ENCODE measurements around the gene TOX2.
A peak's percentile ranks its signal among the peaks of the same experiment; 100 is the strongest.

TOX2 gene, protein sequence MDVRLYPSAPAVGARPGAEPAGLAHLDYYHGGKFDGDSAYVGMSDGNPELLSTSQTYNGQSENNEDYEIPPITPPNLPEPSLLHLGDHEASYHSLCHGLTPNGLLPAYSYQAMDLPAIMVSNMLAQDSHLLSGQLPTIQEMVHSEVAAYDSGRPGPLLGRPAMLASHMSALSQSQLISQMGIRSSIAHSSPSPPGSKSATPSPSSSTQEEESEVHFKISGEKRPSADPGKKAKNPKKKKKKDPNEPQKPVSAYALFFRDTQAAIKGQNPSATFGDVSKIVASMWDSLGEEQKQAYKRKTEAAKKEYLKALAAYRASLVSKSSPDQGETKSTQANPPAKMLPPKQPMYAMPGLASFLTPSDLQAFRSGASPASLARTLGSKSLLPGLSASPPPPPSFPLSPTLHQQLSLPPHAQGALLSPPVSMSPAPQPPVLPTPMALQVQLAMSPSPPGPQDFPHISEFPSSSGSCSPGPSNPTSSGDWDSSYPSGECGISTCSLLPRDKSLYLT

DNA sequence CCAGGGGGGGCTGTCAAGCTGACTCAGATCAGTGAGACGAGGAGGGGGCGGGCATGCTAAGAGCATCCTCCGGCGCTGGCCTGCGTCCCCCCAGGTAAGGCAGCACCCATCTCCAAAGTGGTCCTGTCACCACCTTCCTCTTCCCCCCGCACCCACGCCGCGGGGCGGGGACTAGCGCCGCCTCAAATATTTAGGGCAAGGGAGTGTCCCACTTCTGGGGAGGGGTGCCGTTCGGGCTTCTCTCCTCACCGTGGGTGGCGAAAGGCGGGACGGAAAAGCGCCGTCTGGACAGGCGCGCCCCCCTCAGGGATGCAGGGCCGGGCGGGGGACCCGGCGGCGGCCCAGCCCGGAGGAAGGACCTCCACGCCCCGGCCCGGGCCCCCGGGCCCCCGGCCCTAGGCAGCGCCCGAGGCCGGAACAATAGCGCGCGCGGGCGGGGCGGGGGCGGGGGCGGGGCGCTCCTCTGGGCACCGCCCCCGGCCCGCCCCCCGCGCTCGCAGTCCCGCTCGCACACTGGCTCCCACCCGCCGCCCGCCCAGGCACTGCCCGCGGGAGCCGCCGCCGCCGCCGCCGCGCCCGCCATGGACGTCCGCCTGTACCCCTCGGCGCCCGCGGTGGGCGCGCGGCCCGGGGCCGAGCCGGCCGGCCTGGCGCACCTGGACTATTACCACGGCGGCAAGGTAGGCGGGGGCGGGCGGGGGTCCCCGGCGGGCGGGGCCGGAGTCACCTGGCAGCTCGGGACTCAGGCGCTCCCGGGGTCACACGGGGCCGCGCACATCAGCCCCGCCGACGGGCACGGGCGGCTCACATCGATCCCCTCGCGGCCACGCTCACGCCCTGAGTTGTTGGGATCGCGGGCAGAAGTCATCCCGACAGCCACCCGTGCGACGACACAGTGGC is at the start of gene TOX2:
Gene TOX2, plus strand, starts transcription at position 542 of the 900 bp plus-strand sequence. Its CDS starts 40 bp downstream, at position 582.
- peak; percentile 79 for DNase-seq (ENCODE audit: low read depth)

DNA sequence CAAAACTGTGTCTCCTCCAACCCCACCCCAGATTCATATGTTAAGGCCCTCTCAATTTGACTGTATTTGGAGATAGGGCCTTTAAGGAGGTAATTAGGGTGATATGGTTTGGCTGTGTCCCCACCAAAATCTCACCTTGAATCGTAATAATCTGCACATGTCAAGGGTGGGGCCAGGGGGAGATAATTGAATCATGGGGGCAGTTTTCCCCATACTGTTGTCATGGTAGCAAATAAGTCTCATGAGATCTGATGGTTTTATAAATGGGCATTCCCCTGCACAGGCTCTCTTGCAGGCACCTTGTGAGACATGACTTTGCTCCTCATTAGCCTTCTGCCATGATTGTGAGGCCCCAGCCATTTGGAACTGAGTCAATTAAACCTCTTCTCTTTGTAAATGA is 46.6 kb upstream of the TOX2 start:
- DNase-seq (ENCODE audit: low read depth), result no peak

DNA sequence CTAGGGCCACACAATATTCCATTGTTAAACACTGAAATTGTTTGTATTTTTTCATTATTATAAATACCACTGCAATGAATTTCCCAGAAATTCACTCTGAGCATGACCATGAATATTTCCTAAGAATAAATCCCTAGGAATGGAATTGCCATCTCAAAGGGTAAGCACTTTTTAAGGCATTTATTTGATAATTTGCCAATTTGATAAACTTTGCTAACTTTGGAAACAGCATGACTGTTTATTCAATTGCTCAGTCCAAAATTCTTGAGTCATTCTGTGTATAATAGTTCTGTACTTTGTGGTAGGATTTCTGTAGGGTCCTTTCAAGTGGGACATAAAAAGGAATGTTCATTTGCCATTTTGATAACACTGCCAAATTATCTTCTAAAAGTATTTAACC is 44.2 kb upstream of the TOX2 start:
- DNase-seq (ENCODE audit: low read depth), result peak; percentile 47

DNA sequence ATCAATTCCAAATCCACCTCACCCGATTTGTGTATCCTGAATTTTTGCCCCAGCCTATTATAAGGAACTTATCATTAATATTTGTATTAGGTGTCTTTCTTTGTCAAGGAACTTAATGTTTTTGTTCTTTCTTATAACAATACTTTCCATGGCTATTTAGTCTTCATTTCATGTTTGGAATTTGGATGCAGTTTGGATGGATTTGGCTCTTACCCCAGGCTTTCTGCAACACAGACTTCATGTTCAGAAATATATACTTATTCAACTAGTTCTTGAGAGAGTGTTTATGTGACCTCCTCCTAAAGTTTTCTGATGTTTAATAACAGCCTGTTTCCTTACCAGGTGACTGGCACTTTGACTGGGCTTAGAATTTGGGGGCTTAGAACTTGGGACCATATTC is 35.9 kb upstream of the TOX2 start:
- no peak for DNase-seq (ENCODE audit: low read depth)

DNA sequence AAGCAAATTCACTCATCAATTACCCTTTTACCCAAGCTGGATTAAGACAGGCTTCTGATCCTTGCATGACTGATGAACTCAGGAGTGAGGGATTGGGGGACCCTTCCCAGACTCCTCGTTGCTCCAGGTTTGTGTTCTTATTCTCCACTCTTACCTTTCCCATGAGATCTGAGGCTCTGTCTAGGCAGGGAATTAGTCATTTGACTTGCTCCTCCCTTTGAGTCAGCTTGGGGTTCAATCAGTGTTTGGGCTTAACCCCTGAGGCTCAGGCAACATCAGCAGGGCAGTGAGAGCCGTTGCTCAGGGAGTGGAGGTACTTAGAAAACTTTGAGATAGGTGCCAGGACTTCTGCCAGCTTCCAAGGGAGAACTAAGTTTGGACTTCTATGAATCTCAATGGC is 20.7 kb upstream of the TOX2 start:
- peak; percentile 76 for DNase-seq (ENCODE audit: low read depth)

DNA sequence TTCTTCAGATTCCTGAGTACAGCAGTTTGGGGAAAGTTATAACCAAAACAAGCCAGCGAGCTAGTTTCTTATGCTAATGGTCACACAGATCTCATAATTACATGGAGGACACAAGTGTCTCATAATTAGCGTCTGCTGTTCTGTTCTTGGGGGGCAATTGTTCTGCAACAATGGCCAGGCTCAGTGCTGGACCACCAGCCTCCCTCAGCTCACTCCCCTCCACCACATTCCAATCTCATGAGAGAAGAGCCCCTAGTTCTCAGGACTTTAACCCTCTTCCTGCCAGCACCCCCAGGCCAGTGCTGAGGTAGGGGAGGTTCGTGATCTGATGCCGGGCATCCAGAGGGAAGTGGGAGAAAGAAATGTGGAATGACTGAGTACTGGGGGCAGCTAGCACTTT is 20.2 kb upstream of the TOX2 start:
- peak; percentile 47 for DNase-seq (ENCODE audit: low read depth)

DNA sequence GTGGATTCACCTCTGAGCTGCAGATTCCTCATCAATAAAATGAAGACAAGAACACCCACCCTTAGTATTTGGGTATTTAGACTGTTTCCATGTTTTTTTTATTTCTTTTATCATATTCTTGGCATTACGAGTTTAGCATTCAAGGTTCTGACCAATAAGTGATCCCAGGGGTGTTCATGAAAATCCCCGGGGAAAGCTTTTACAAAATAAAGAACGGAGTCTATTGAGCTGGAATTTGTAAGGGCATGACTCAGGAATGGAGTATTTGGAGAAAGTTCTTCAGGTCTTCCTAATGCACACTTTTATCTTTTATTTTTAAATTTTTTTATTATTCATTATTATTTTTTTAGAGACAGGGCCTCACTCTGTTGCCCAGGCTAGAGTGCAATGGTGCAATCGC is 19.4 kb upstream of the TOX2 start:
- peak; percentile 48 for DNase-seq (ENCODE audit: low read depth)

DNA sequence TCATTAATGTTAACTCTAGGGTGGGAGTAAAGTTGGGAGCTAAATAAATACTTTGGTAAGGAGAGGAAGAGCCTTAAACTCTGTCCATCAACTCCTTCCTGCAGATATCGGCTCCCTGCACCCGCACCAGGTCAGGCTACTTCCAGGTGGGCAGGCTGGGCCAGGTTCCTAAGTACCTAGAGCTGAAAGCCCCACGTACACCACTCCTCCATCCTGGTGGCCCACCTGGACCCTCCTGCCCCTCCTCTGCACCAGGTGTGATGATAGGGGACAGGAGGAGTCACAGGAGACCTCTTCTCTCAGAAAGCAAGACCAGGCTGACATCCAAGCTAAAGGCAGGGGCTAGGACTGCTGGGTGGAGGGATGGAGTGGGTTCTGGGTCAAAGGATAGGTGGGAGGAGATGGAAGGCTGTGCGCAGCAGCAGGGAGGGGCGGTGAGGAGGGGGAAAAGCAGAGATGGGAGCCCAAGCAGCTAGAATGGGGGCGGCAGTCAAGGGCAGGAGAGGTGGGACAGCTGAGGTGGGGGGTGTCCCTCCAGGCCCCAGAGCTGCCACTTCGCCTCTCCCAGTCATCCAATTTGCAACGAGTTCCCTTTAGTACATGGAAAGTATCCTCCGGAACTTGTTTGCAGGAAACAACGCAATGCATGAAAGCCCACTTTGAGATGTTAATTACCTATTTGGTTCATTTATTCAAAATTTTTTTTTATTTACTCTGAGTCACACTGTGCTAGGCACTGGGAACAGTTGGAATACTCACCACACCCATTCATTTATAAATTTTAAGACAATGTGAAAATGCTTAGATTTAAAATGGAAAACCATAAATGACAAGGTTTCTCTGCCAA is 15.2 kb upstream of the TOX2 start:
- DNase-seq (ENCODE audit: low read depth), result no peak

DNA sequence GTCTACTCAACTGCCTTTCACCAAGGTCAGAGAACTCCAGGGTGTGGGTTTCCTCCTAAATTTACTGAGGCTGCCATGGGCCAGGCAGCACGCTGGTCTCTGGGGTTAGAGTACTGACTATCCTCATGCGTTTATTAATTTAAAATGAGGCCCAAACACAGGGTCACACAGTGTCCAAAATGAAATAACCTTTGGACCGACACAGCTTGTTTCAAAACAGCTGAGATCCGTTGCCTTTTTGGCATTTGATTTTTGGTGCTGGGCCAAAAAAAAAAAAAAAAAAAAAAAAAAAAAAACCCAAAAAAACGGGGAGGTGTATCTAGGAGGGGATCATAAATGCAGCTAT is 14.6 kb upstream of the TOX2 start:
- no peak for DNase-seq (ENCODE audit: low read depth)

DNA sequence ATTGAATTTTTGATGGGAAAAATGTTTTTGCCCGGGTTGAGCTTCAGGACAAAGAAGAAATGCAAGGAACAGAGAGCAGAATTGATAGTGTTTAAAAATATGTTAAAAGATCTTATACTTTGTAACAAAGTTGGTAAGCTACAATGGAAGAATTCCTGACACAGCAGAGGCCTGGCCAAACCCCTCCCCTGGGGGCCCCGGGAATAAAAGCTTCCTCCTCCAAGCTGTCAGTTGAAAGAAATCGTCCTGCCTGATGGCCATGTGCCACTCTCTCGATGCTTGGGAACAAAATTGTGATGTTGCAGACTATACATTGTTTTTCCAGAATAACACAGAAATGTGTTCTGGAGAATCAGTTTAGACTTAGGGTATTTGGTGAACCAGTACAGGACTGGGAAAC is 14.2 kb upstream of the TOX2 start:
- no peak for DNase-seq (ENCODE audit: low read depth)

DNA sequence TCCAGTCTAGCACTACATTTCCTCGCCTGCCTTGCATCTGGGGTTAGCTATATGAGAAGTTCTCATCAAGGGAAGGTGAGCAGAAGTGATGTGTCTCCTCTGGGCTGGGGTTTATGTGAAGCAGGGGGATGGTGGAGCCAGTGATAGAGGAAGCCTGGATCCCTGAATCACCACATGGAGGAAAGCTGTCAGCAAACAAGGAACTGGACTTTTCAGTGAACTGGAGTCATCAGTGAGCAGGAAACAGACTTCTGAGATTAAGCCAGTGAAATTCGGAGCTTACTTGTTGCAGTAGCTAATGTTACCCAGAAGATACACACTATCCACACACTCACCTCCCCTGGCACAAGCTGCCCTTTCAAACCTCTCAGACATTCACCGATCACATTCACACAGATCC is 13.4 kb upstream of the TOX2 start:
- DNase-seq (ENCODE audit: low read depth), result peak; percentile 40

DNA sequence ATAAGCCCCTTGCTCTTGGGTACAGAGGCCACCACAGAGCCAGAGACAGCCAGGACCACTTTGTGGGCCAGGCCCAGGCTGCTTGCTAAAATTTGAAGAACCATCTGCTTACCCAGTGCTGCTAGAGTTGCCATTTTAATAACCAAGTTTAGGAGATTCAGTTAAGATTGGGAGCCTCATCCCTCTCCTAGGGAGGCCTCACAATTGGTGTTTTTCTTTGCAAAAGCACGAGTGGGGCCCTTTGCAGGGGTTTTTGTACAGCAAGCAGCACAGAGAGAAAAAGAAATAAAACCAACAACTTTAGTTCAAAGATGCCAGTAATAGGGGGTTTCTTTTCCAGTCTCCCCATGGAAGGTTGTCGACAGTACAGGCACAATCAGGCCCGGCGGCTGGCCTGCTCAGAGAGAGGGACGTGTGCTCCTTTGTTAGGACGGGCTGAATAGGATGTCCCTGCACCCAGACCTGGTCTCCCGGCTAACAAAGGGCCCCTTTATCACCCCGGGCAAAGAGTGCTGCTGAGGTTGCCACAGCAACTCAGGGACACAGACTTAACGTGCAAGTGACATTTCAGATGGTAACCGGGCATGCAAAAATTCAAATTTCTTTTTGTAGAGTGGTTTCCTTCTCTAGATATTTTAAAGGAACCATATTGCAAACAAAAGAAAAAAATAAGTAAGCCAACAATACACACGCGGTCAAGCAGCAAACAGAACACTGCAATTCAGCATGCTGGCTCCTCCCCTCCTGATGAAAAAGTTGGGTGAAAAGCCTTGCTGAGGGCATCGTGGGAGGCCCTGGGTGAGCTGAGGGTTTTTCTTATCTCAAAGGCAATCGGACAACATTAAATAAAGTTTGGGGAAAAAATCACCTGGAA is 10.5 kb upstream of the TOX2 start:
- no peak for DNase-seq (ENCODE audit: low read depth)

DNA sequence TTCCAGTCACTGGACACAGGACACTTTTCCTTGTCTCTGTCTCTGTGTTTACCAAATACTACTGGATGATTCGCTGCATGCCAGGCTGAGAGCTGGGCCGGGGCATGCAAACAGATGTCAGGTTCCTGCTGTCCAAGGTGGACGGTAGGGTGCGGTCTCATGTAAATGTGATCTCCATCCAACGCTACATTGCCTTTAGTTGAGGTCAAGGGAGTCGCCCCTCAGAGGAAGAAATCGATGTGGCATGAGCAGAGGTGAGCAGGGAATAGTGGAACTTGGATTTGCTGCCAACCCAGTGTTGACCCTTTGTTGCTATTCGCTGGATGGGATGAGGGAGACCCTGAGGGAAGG is 9.8 kb upstream of the TOX2 start:
- no peak for DNase-seq (ENCODE audit: low read depth)

DNA sequence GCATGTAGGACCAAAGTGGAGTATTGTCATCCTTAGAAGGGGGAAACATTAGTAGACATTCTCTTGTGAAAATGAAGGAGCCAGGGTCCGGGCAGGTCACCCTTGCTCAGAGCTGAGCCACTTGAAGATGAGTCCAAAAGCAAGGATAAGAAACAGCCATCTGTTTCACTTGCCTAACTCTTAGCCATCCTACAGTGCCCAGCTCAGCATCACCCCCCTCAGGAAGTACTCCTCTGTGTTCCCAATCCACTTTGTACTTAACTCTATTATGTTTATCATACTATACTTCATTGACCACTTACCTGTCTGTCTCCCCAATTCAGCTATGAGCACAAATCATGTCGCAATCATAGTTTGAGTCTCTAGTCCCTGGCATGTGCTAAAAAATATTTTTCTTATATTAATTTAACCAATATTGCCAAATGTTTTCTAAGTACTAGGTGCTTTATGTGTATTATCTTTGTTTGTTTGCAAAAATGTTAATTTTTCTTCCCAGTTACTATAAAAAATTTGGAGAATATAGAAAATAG is 8.1 kb upstream of the TOX2 start:
- no peak for DNase-seq (ENCODE audit: low read depth)

DNA sequence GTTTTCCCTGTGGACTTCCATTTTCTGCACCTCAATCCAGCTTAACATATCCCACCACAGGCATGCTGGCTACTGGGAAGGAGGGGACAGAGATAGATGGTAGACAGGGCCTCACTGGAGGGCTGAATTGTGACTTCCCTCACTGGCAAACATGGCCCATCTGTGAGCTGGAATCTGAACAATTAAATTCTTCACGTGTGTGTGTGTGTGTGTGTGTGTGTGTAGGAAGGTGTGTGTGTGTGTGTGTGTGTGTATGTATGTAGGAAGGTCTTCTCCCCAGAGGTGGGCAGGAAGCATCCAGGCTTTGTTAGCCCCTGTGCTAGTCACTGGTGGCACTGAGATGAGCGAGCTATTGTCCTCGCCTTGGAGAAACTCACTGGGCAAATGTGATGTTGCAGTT is 5.4 kb upstream of the TOX2 start:
- no peak for DNase-seq (ENCODE audit: low read depth)

DNA sequence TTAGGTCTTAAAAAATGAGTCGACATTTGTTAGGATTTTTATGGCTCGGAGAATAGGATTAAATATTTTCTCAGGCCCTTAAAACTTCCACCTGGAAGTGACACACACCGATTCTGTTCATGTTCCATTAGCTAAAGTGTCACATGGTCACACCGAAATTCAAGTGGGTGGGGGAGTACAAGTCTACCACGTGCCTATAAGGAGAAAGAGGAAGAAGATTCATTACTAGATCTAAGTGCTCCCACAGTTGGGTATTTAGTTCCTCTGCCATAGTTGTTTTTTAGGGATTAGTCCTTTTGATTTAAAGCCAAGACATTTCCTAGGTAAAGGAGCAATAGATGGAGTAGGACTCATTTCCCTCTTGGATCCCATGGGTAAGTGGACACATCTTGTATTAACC is 4.9 kb upstream of the TOX2 start:
- no peak for DNase-seq (ENCODE audit: low read depth)

DNA sequence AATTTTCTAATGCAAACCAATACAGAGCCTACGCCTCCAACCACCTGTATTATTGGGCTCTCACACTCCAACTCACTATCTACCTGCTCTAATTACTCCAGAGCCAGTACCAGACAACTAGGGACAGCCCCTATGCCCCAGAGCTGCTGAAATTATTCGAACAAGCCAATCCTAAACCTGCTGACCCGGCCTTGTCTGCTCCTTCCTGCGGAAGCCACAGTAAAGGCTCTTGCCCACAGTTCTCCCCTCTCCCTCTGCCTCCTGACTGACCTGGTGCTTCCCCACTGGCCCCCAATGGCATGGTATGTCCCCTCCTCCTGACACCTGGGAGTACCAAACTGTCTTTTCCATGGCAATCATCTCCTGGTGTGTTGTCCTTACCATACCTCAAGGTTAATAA is 4.1 kb upstream of the TOX2 start:
- no peak for DNase-seq (ENCODE audit: low read depth)

DNA sequence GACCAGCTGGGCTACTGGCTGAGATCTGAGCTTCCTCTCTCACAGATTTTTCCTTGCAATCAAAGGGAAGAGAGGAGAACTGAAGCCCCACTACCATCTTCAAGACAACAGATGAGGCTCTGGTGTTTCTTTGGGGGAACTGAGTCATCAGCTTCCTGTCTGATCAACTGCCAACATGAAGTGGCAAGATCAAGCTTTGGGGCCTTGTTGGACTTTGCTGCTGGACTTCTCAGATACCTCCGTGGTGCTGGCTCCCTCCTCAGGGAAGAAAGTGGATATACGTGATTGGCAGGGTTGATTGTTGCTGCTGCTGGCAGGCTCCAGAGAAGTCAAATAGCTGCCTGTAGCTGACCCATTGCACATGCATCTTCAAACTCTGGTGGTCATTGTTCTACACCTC is 3.6 kb upstream of the TOX2 start:
- DNase-seq (ENCODE audit: low read depth), result peak; percentile 90

DNA sequence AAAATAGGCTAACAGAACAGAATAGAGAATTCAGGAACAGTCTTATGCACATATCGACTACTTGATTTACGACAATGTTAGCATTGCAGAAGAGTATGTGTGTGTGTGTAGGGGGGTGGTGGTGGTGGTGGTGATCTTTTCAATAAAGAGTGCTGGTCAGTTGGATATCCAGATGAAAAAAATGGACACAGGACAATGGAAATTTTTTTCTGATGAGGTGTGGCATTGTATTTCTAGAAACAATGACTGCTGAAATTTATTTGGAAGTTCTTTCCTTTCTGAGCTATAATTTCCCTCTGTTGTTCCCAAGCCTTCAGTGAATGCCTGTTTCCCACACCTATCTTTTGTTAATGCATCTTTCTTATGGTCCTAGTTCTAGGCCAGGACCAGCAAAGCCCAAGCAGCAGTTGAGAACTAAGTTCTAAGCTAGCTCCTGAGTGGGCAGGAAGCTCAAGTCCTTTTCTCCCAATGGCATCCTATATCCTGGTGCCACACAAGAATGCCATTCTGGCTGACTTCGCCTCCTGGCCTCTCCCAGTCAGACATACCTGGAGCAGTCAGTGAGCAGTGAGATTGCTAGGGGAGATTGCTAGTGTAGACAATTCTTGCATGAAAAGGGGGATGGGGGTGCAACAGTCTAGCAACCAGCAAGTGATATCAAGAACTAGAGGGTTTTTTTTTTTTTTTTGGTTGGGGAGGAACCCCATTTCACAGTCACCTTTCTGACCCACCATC is 1.2 kb upstream of the TOX2 start:
- peak; percentile 22 for DNase-seq (ENCODE audit: low read depth)

Measured in ELR (cell line).